Measurements from ENCODE around the gene CCL3. TPM values are rescaled to one million over a fixed set of nuclear protein-coding genes. Genes with fewer than 3 reads are reported as not detected.

The CCL3 gene
- total RNA-seq, 3 donors from 2014 or later = 341 to 1,810 (median 1,594) TPM

GRCh38 chr17:36060816-36061215 is 29.1 kb downstream of the CCL3 start:
- DNase-seq (no peak), ATAC-seq (no peak)
- Mint-ChIP-seq H3K36me3 (ENCODE audit: insufficient read depth) (no peaks in the 10 kb centered on the region), H3K27me3 (ENCODE audit: low read depth) (peaks cover 8% of the 10 kb centered on the region), H3K4me3 (no peak overlapping the region), H3K9me3 (no peaks in the 10 kb centered on the region), H3K4me1 (ENCODE audit: low read depth) (no peaks in the 10 kb centered on the region)

- DNase-seq = no peak
- Mint-ChIP-seq H3K4me1 (ENCODE audit: low read depth) (no peaks in the 10 kb centered on the region), H3K27me3 (ENCODE audit: low read depth) (peaks cover 8% of the 10 kb centered on the region), H3K9me3 (no peaks in the 10 kb centered on the region), H3K36me3 (ENCODE audit: insufficient read depth) (no peaks in the 10 kb centered on the region), H3K4me3 (no peak overlapping the region)
- no peak for ATAC-seq
Measured at GRCh38 chr17:36059406-36059805, 30.5 kb downstream of the CCL3 start.

GRCh38 chr17:36057911-36058310 is 32.0 kb downstream of the CCL3 start:
- Mint-ChIP-seq H3K27me3 (ENCODE audit: low read depth) (peaks cover 8% of the 10 kb centered on the region), H3K36me3 (ENCODE audit: insufficient read depth) (no peaks in the 10 kb centered on the region), H3K9me3 (no peaks in the 10 kb centered on the region), H3K4me1 (ENCODE audit: low read depth) (no peaks in the 10 kb centered on the region), H3K4me3 (no peak overlapping the region)
- ATAC-seq (no peak), DNase-seq (no peak)

DNA sequence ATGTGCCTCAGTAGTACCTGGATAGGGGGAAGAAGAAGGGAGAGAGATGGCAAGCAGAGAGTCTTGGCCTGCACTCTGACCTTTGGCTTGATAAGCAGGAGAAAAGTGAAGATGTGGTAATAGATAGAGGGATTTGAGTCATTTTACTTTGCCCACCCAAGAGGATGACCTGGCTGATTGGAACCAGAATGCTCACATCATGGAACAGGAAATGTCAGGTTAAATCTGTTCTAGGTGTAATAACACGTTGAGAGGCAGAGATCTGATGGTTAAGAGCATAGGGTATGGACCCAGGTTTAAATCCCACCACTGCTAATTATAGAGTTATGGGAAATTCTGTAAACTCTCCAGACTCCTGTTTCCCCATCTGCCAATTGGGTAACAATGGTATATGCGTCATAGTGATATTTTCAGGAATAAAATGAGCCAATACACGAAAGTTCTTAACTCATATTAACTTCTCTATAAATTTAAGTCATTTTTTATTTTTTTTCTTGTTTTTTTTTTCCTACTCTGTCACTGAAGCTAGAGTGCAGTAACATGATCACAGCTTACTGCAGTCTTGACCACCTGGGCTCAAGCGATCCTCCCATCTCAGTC is 33.9 kb downstream of the CCL3 start:
- Mint-ChIP-seq H3K27me3 (ENCODE audit: low read depth) (peaks cover 15% of the 10 kb centered on the region), H3K4me1 (ENCODE audit: low read depth) (no peaks in the 10 kb centered on the region), H3K9me3 (peaks cover 14% of the 10 kb centered on the region), H3K4me3 (no peak overlapping the region), H3K36me3 (ENCODE audit: insufficient read depth) (no peaks in the 10 kb centered on the region)
- ATAC-seq (no peak), DNase-seq (no peak)

GRCh38 chr17:36055171-36055570 is 34.8 kb downstream of the CCL3 start:
- Mint-ChIP-seq H3K4me3 (no peak overlapping the region), H3K27me3 (ENCODE audit: low read depth) (peaks cover 15% of the 10 kb centered on the region), H3K9me3 (peaks cover 17% of the 10 kb centered on the region), H3K36me3 (ENCODE audit: insufficient read depth) (no peaks in the 10 kb centered on the region), H3K4me1 (ENCODE audit: low read depth) (no peaks in the 10 kb centered on the region)
- DNase-seq (no peak), ATAC-seq (no peak)

- Mint-ChIP-seq H3K4me3 (no peak overlapping the region), H3K9me3 (peaks cover 36% of the 10 kb centered on the region), H3K27me3 (ENCODE audit: low read depth) (peaks cover 23% of the 10 kb centered on the region), H3K4me1 (ENCODE audit: low read depth) (no peaks in the 10 kb centered on the region), H3K36me3 (ENCODE audit: insufficient read depth) (no peaks in the 10 kb centered on the region)
- DNase-seq (no peak), ATAC-seq (no peak)
Measured at GRCh38 chr17:36049643-36050042, 40.3 kb downstream of the CCL3 start.

DNA sequence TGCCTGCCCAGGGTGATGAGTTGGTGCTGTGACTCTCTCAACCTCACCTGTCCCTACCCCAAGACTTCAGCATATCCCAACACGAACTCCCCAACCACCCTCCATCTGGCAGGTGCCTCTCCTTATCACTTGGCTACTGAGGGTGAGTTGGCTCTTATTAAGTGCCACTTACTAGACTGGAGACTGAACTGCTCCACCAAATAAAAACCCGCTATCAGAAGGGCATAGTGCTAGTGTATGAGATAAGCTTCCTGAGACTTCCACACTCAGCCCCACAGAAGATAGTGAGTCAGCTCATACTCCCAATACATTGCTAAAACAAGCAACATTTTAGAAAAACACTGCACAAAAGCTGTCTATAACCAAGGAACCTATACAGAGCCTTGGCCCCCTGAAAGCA is 41.9 kb downstream of the CCL3 start:
- Mint-ChIP-seq H3K36me3 (ENCODE audit: insufficient read depth) (no peaks in the 10 kb centered on the region), H3K9me3 (peaks cover 36% of the 10 kb centered on the region), H3K4me1 (ENCODE audit: low read depth) (no peaks in the 10 kb centered on the region), H3K27me3 (ENCODE audit: low read depth) (peaks cover 27% of the 10 kb centered on the region), H3K4me3 (no peak overlapping the region)
- ATAC-seq (no peak), DNase-seq (no peak)

Other genes starting within 250 kb of the CCL3 start
- under 1 TPM in 1 of 3 donors, not detected in 2; 0.21 TPM for gene HEATR9, start 221.3 kb downstream of the CCL3 start, total RNA-seq
- gene CCL5, start 209.8 kb downstream of the CCL3 start, total RNA-seq = 10 to 100 TPM; 19.9 to 72.3 (median 64.7) TPM
- not detected for gene RDM1, start 159.4 kb downstream of the CCL3 start, total RNA-seq
- gene LYZL6, start 146.4 kb downstream of the CCL3 start, total RNA-seq = not detected
- not detected for gene CCL16, start 108.6 kb downstream of the CCL3 start, total RNA-seq
- not detected for gene CCL14, start 103.4 kb downstream of the CCL3 start, total RNA-seq
- not detected for gene CCL15, start 88.6 kb downstream of the CCL3 start, total RNA-seq
- not detected for gene CCL23, start 72.2 kb downstream of the CCL3 start, total RNA-seq
- not detected for gene CCL18, start 25.9 kb downstream of the CCL3 start, total RNA-seq
- gene CCL4, start 13.7 kb upstream of the CCL3 start, total RNA-seq = 1,000 to 10,000 TPM in 2 of 3 donors, 100 to 1,000 TPM in 1; 361 to 2,286 (median 1,809) TPM
- gene TBC1D3B, start 86.5 kb upstream of the CCL3 start, total RNA-seq = 1 to 10 TPM; 2.4 to 5.4 (median 4.0) TPM
- 100 to 1,000 TPM in 2 of 3 donors, 10 to 100 TPM in 1; 27.6 to 159 (median 112) TPM for gene CCL3L1, start 106.6 kb upstream of the CCL3 start, total RNA-seq
- gene CCL4L2, start 120.9 kb upstream of the CCL3 start, total RNA-seq = 100 to 1,000 TPM in 2 of 3 donors, 10 to 100 TPM in 1; 83.5 to 517 (median 380) TPM
- under 1 TPM in 1 of 3 donors, not detected in 2; 0.13 TPM for gene TBC1D3I, start 174.4 kb upstream of the CCL3 start, total RNA-seq
- gene TBC1D3G, start 233.7 kb upstream of the CCL3 start, total RNA-seq = not detected